WTC11 (cell line): Measurements from ENCODE around the gene CDV3.

Experiments used
- ATF1 ChIP-seq: sonication (generic); formaldehyde crosslinking; IDR thresholded peaks from 2 replicates; pipeline ENCODE4 v1.8.1; 2023; ENCODE audit warnings: mild to moderate bottlenecking, moderate library complexity, missing genetic modification reagents
- TF ChIP-seq, protein P1 (sequence below): fragments of 200-600 bp; IDR thresholded peaks from 2 replicates; pipeline ENCODE4 v1.8.0; 2022; ENCODE audit warnings: antibody characterized with exemption
- TF ChIP-seq, protein P2 (sequence below): sonication (generic); formaldehyde crosslinking; IDR thresholded peaks from 2 replicates; pipeline ENCODE4 v1.8.1; 2023; ENCODE audit warnings: mild to moderate bottlenecking, missing genetic modification reagents, moderate library complexity
- TF ChIP-seq, protein P3 (sequence below): sonication (generic); formaldehyde crosslinking; IDR thresholded peaks from 2 replicates; pipeline ENCODE4 v1.8.0; 2022; ENCODE audit warnings: missing genetic modification reagents

DNA sequence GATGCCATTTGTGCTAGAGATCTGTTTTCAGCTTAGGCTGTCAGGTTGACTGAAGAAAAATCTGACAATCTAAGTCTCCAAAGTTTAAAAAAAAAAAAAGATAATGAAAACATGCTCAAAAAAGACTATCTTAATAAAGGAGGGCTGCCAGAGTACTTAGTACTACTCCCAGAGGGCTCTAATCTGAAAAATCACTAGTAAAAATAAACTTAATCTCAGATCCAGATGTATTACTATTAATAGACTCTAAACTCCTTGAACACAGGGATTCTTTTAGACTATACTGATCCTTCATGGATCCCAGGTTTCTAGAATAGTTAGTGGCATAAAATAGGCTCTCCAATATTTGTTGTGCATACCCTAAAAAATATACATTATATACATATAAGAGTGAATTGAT, 54.3 kb downstream of the CDV3 start:
- TF ChIP-seq, protein P1, sequence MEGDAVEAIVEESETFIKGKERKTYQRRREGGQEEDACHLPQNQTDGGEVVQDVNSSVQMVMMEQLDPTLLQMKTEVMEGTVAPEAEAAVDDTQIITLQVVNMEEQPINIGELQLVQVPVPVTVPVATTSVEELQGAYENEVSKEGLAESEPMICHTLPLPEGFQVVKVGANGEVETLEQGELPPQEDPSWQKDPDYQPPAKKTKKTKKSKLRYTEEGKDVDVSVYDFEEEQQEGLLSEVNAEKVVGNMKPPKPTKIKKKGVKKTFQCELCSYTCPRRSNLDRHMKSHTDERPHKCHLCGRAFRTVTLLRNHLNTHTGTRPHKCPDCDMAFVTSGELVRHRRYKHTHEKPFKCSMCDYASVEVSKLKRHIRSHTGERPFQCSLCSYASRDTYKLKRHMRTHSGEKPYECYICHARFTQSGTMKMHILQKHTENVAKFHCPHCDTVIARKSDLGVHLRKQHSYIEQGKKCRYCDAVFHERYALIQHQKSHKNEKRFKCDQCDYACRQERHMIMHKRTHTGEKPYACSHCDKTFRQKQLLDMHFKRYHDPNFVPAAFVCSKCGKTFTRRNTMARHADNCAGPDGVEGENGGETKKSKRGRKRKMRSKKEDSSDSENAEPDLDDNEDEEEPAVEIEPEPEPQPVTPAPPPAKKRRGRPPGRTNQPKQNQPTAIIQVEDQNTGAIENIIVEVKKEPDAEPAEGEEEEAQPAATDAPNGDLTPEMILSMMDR, result no peak
- TF ChIP-seq, protein P2, sequence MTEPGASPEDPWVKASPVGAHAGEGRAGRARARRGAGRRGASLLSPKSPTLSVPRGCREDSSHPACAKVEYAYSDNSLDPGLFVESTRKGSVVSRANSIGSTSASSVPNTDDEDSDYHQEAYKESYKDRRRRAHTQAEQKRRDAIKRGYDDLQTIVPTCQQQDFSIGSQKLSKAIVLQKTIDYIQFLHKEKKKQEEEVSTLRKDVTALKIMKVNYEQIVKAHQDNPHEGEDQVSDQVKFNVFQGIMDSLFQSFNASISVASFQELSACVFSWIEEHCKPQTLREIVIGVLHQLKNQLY (CRISPR knock-in tag), result no peak
- TF ChIP-seq, protein P3, sequence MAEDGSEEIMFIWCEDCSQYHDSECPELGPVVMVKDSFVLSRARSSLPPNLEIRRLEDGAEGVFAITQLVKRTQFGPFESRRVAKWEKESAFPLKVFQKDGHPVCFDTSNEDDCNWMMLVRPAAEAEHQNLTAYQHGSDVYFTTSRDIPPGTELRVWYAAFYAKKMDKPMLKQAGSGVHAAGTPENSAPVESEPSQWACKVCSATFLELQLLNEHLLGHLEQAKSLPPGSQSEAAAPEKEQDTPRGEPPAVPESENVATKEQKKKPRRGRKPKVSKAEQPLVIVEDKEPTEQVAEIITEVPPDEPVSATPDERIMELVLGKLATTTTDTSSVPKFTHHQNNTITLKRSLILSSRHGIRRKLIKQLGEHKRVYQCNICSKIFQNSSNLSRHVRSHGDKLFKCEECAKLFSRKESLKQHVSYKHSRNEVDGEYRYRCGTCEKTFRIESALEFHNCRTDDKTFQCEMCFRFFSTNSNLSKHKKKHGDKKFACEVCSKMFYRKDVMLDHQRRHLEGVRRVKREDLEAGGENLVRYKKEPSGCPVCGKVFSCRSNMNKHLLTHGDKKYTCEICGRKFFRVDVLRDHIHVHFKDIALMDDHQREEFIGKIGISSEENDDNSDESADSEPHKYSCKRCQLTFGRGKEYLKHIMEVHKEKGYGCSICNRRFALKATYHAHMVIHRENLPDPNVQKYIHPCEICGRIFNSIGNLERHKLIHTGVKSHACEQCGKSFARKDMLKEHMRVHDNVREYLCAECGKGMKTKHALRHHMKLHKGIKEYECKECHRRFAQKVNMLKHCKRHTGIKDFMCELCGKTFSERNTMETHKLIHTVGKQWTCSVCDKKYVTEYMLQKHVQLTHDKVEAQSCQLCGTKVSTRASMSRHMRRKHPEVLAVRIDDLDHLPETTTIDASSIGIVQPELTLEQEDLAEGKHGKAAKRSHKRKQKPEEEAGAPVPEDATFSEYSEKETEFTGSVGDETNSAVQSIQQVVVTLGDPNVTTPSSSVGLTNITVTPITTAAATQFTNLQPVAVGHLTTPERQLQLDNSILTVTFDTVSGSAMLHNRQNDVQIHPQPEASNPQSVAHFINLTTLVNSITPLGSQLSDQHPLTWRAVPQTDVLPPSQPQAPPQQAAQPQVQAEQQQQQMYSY, result no peak
- no peak for TF ChIP-seq ATF1 (CRISPR knock-in tag)
